H9 (cell line): ENCODE results near the gene VIT. TPM values are rescaled to one million over a fixed set of nuclear protein-coding genes. Genes with fewer than 3 reads are reported as not detected.

ENCODE experiments used
- DNase-seq: peaks from one replicate; pipeline ENCODE4 v3.0.0-alpha.2; 2017
- H2AFZ ChIP-seq: one replicate; pipeline ENCODE4 v1.6.1; 2013; ENCODE audit warnings: mild to moderate bottlenecking, low read length, control low read depth, moderate library complexity
- H2AK5ac ChIP-seq: 2 replicates; pipeline ENCODE4 v1.6.1; 2013; ENCODE audit warnings: low read length, control low read depth, mixed read lengths; ENCODE audit not compliant: insufficient read length
- H2BK120ac ChIP-seq: one replicate; pipeline ENCODE4 v1.6.1; 2013; ENCODE audit warnings: low read depth, mild to moderate bottlenecking, low read length, control low read depth, inconsistent platforms; ENCODE audit not compliant: poor library complexity, severe bottlenecking
- H2BK12ac ChIP-seq: 2 replicates; pipeline ENCODE4 v1.6.1; 2013; ENCODE audit warnings: low read length, control low read depth, mixed read lengths, low read depth; ENCODE audit not compliant: insufficient read length
- H2BK15ac ChIP-seq: 2 replicates; pipeline ENCODE4 v1.6.1; 2013; ENCODE audit warnings: low read depth, low read length, control low read depth
- H2BK20ac ChIP-seq: one replicate; pipeline ENCODE4 v1.6.1; 2013; ENCODE audit warnings: low read depth, mild to moderate bottlenecking, low read length, control low read depth, inconsistent platforms; ENCODE audit not compliant: poor library complexity, severe bottlenecking
- H2BK5ac ChIP-seq: 2 replicates; pipeline ENCODE4 v1.6.1; 2013; ENCODE audit warnings: low read length, control low read depth, mixed read lengths; ENCODE audit not compliant: insufficient read length
- H3K14ac ChIP-seq: 2 replicates; pipeline ENCODE4 v1.6.1; 2013; ENCODE audit warnings: low read length, control low read depth; ENCODE audit not compliant: insufficient read depth
- H3K18ac ChIP-seq: 2 replicates; pipeline ENCODE4 v1.6.1; 2013; ENCODE audit warnings: low read depth, mild to moderate bottlenecking, mixed read lengths, low read length, control low read depth; ENCODE audit not compliant: insufficient read length
- H3K23ac ChIP-seq: 2 replicates; pipeline ENCODE4 v1.6.1; 2013; ENCODE audit warnings: low read length, control low read depth, mixed read lengths, low read depth; ENCODE audit not compliant: insufficient read length
- H3K23me2 ChIP-seq: 2 replicates; pipeline ENCODE4 v1.6.1; 2013; ENCODE audit warnings: low read depth, mild to moderate bottlenecking, mixed read lengths, low read length, control low read depth; ENCODE audit not compliant: insufficient read length, poor library complexity, severe bottlenecking
- H3K27ac ChIP-seq: 2 replicates; pipeline ENCODE4 v1.5.1; 2013; ENCODE audit warnings: low read length, control low read depth, mixed read lengths, low read depth; ENCODE audit not compliant: insufficient read length
- H3K27me3 ChIP-seq: 2 replicates; pipeline ENCODE4 v1.6.1; 2013; ENCODE audit warnings: low read length, control low read depth, inconsistent platforms; ENCODE audit not compliant: insufficient read depth
- H3K4ac ChIP-seq: 2 replicates; pipeline ENCODE4 v1.6.1; 2013; ENCODE audit warnings: low read depth, mild to moderate bottlenecking, control low read depth, inconsistent platforms, low read length, moderate library complexity
- H3K4me1 ChIP-seq: 2 replicates; pipeline ENCODE4 v1.6.1; 2013; ENCODE audit warnings: low read length, control low read depth, inconsistent platforms; ENCODE audit not compliant: insufficient read depth
- H3K4me2 ChIP-seq: 2 replicates; pipeline ENCODE4 v1.6.1; 2013; ENCODE audit warnings: low read length, control low read depth, mixed read lengths; ENCODE audit not compliant: insufficient read length, insufficient read depth
- H3K56ac ChIP-seq: 2 replicates; pipeline ENCODE4 v1.6.1; 2013; ENCODE audit warnings: low read depth, mild to moderate bottlenecking, mixed read lengths, low read length, control low read depth; ENCODE audit not compliant: insufficient read length
- H3K79me1 ChIP-seq: 2 replicates; pipeline ENCODE4 v1.6.1; 2013; ENCODE audit warnings: low read depth, mild to moderate bottlenecking, moderate library complexity, low read length, control low read depth, inconsistent platforms; ENCODE audit not compliant: insufficient read depth, poor library complexity, severe bottlenecking
- H3K79me2 ChIP-seq: 2 replicates; pipeline ENCODE4 v1.6.1; 2013; ENCODE audit warnings: low read length, control low read depth, inconsistent platforms; ENCODE audit not compliant: insufficient read depth
- H3K9ac ChIP-seq: 2 replicates; pipeline ENCODE4 v1.6.1; 2013; ENCODE audit warnings: low read length, control low read depth, mixed read lengths; ENCODE audit not compliant: insufficient read length; ENCODE audit errors: extremely low read depth
- H3K9me3 ChIP-seq: one replicate; pipeline ENCODE4 v1.6.1; 2013; ENCODE audit warnings: low read depth, low read length, inconsistent platforms; ENCODE audit not compliant: control insufficient read depth
- H3T11ph ChIP-seq: one replicate; pipeline ENCODE4 v1.6.1; 2013; ENCODE audit warnings: mild to moderate bottlenecking, low read length, control low read depth, inconsistent platforms
- H4K20me1 ChIP-seq: one replicate; pipeline ENCODE4 v1.6.1; 2013; ENCODE audit not compliant: control insufficient read depth, insufficient read length, insufficient read depth
- H4K5ac ChIP-seq: 2 replicates; pipeline ENCODE4 v1.6.1; 2013; ENCODE audit warnings: low read depth, mild to moderate bottlenecking, mixed read lengths, low read length, control low read depth; ENCODE audit not compliant: insufficient read length
- H4K8ac ChIP-seq: replicated peaks from 2 replicates; pipeline ENCODE4 v1.6.1; 2013; ENCODE audit warnings: low read length, control low read depth, mixed read lengths, low read depth; ENCODE audit not compliant: insufficient read length
- H4K91ac ChIP-seq: 2 replicates; pipeline ENCODE4 v1.6.1; 2013; ENCODE audit warnings: low read depth, mild to moderate bottlenecking, moderate library complexity, mixed read lengths, low read length, control low read depth; ENCODE audit not compliant: insufficient read length
- H3K27ac Mint-ChIP-seq, 3 experiments: 2 replicates in 2 of 3; 3 replicates in 1 of 3; pipeline ENCODE4 v1.8.0; 2020 to 2021; ENCODE audit warnings: mixed read lengths in 3 of 3, mild to moderate bottlenecking in 1 of 3, moderate library complexity in 1 of 3
- H3K27me3 Mint-ChIP-seq: 2 replicates; pipeline ENCODE4 v1.8.0; 2021; ENCODE audit warnings: low read depth, mild to moderate bottlenecking, moderate library complexity, mixed read lengths
- H3K36me3 Mint-ChIP-seq, 3 experiments: 2 replicates in 2 of 3; 3 replicates in 1 of 3; pipeline ENCODE4 v1.8.0; 2020 to 2021; ENCODE audit warnings: low read depth in 3 of 3, mixed read lengths in 3 of 3; ENCODE audit not compliant: insufficient read depth in 1 of 3
- H3K4me1 Mint-ChIP-seq, 2 experiments: 2 replicates each; pipeline ENCODE4 v1.8.0; 2020; ENCODE audit warnings: mixed read lengths in 2 of 2
- H3K4me3 Mint-ChIP-seq, 2 experiments: 2 replicates in 1 of 2; 3 replicates in 1 of 2; pipeline ENCODE4 v1.8.0; 2020 to 2021; ENCODE audit warnings: mild to moderate bottlenecking in 2 of 2, mixed read lengths in 2 of 2, moderate library complexity in 1 of 2
- H3K9me3 Mint-ChIP-seq, 2 experiments: 2 replicates in 1 of 2; 3 replicates in 1 of 2; pipeline ENCODE4 v1.8.0; 2020; ENCODE audit warnings: mild to moderate bottlenecking in 2 of 2, mixed read lengths in 2 of 2, moderate library complexity in 1 of 2
- WGBS: extraction: QIAGEN DNeasy Blood & Tissue Kit; methylation state at CpG from one replicate; pipeline ENCODE4 v1.1.7; 2013; ENCODE audit warnings: missing lambda C conversion rate, low lambda C conversion rate, mixed read lengths; ENCODE audit not compliant: insufficient read length; ENCODE audit errors: extremely low coverage; 5-methylcytosine and 5-hydroxymethylcytosine counted together
- total RNA-seq: library from RNA; stranded (reverse); gene quantifications from 2 replicates; pipeline ENCODE4 v1.2.1, GENCODE V29; 2021
- TF ChIP-seq, protein P1 (sequence below): fragments of 200-600 bp; sonication (generic); conservative IDR thresholded peaks from 3 replicates; pipeline ENCODE4 v1.8.0; 2021; ENCODE audit warnings: antibody characterized with exemption, mild to moderate bottlenecking

The VIT gene
- total RNA-seq, 1 experiment from 2014 or later = 0.15 TPM

DNA sequence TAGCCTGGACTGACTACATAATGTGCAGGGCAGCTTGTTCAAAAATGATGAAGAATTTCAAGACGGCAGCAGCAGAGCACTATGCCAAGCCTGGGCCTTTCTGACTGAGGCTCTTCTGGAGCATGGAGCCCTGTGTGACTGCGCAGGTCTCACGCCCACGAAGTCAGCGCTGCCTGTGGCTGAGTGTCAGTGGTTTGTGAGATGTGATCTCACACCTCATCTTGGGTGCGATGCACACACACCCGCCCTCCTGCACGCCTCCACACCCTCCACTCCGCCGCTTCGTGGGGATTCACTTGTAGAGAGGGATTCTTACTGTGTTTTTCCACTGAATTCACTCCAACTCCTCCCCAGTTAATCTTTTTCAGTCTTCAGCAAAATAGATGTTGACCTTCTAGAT is 103.9 kb downstream of the VIT start:
- Mint-ChIP-seq H3K36me3 (no peaks in the 10 kb centered on the region), H3K4me3 (no peak overlapping the region), H3K27ac (no peak overlapping the region), H3K9me3 (no peaks in the 10 kb centered on the region), H3K4me1 (peaks cover 11% of the 10 kb centered on the region in 2 experiments), H3K27me3 (no peaks in the 10 kb centered on the region)
- H4K91ac ChIP-seq = no peak overlapping the region
- no peak overlapping the region for H3K14ac ChIP-seq
- no peaks in the 10 kb centered on the region for H3K79me1 ChIP-seq
- no peak overlapping the region for H3K27ac ChIP-seq
- no peaks in the 10 kb centered on the region for H3K79me2 ChIP-seq
- H2BK12ac ChIP-seq = no peak overlapping the region
- H3K23ac ChIP-seq = no peak overlapping the region
- no peak overlapping the region for H2BK15ac ChIP-seq
- no peaks in the 10 kb centered on the region; the same call in 1 of the 2 replicates for H3K4me1 ChIP-seq
- no peak overlapping the region for H2BK20ac ChIP-seq
- no peak overlapping the region for H3T11ph ChIP-seq
- H3K27me3 ChIP-seq = no peaks in the 10 kb centered on the region
- H3K4ac ChIP-seq = no peak overlapping the region
- WGBS = no CpG with 5 or more reads among the region's 11 CpGs
- H3K23me2 ChIP-seq = no peaks in the 10 kb centered on the region
- TF ChIP-seq, protein P1, sequence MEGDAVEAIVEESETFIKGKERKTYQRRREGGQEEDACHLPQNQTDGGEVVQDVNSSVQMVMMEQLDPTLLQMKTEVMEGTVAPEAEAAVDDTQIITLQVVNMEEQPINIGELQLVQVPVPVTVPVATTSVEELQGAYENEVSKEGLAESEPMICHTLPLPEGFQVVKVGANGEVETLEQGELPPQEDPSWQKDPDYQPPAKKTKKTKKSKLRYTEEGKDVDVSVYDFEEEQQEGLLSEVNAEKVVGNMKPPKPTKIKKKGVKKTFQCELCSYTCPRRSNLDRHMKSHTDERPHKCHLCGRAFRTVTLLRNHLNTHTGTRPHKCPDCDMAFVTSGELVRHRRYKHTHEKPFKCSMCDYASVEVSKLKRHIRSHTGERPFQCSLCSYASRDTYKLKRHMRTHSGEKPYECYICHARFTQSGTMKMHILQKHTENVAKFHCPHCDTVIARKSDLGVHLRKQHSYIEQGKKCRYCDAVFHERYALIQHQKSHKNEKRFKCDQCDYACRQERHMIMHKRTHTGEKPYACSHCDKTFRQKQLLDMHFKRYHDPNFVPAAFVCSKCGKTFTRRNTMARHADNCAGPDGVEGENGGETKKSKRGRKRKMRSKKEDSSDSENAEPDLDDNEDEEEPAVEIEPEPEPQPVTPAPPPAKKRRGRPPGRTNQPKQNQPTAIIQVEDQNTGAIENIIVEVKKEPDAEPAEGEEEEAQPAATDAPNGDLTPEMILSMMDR = no peak
- no peak overlapping the region for H2AK5ac ChIP-seq
- H4K5ac ChIP-seq = no peak overlapping the region
- H3K56ac ChIP-seq = no peak overlapping the region
- H4K8ac ChIP-seq = no peak overlapping the region
- no peaks in the 10 kb centered on the region for H4K20me1 ChIP-seq
- H3K18ac ChIP-seq = no peak overlapping the region
- no peak overlapping the region for H2BK5ac ChIP-seq
- no peaks in the 10 kb centered on the region for H3K9me3 ChIP-seq
- no peak overlapping the region for H3K4me2 ChIP-seq
- H2AFZ ChIP-seq = no peak overlapping the region
- no peak overlapping the region for H2BK120ac ChIP-seq
- no peak for DNase-seq
- no peak overlapping the region for H3K9ac ChIP-seq
